Measurements from ENCODE around the gene PCCA. TPM values are rescaled to one million over a fixed set of nuclear protein-coding genes. Genes with fewer than 3 reads are reported as not detected.

PCCA gene
- total and polyA plus RNA-seq, 2 experiments from 2014 or later, result 41.9 to 46.6 TPM

DNA sequence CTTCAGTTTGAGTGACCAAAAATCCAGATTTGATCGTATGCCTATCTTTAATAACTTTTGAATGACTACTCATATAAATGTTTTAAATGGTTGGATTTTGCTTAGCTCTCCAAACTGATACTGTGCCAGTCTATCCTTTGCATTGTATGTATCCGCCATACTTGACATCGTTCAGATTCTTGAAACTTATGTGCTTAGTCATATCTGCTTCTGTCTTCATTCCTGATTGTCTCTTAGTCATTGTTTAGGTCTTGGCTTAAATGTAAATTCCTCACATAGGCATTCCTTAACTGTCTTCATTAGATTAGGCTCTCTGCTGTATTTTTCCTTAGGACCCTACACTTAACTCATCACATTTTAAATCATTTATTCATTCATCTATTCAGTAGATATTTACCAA is 126.0 kb downstream of the PCCA start (continued):
- TF ChIP-seq, protein P1, sequence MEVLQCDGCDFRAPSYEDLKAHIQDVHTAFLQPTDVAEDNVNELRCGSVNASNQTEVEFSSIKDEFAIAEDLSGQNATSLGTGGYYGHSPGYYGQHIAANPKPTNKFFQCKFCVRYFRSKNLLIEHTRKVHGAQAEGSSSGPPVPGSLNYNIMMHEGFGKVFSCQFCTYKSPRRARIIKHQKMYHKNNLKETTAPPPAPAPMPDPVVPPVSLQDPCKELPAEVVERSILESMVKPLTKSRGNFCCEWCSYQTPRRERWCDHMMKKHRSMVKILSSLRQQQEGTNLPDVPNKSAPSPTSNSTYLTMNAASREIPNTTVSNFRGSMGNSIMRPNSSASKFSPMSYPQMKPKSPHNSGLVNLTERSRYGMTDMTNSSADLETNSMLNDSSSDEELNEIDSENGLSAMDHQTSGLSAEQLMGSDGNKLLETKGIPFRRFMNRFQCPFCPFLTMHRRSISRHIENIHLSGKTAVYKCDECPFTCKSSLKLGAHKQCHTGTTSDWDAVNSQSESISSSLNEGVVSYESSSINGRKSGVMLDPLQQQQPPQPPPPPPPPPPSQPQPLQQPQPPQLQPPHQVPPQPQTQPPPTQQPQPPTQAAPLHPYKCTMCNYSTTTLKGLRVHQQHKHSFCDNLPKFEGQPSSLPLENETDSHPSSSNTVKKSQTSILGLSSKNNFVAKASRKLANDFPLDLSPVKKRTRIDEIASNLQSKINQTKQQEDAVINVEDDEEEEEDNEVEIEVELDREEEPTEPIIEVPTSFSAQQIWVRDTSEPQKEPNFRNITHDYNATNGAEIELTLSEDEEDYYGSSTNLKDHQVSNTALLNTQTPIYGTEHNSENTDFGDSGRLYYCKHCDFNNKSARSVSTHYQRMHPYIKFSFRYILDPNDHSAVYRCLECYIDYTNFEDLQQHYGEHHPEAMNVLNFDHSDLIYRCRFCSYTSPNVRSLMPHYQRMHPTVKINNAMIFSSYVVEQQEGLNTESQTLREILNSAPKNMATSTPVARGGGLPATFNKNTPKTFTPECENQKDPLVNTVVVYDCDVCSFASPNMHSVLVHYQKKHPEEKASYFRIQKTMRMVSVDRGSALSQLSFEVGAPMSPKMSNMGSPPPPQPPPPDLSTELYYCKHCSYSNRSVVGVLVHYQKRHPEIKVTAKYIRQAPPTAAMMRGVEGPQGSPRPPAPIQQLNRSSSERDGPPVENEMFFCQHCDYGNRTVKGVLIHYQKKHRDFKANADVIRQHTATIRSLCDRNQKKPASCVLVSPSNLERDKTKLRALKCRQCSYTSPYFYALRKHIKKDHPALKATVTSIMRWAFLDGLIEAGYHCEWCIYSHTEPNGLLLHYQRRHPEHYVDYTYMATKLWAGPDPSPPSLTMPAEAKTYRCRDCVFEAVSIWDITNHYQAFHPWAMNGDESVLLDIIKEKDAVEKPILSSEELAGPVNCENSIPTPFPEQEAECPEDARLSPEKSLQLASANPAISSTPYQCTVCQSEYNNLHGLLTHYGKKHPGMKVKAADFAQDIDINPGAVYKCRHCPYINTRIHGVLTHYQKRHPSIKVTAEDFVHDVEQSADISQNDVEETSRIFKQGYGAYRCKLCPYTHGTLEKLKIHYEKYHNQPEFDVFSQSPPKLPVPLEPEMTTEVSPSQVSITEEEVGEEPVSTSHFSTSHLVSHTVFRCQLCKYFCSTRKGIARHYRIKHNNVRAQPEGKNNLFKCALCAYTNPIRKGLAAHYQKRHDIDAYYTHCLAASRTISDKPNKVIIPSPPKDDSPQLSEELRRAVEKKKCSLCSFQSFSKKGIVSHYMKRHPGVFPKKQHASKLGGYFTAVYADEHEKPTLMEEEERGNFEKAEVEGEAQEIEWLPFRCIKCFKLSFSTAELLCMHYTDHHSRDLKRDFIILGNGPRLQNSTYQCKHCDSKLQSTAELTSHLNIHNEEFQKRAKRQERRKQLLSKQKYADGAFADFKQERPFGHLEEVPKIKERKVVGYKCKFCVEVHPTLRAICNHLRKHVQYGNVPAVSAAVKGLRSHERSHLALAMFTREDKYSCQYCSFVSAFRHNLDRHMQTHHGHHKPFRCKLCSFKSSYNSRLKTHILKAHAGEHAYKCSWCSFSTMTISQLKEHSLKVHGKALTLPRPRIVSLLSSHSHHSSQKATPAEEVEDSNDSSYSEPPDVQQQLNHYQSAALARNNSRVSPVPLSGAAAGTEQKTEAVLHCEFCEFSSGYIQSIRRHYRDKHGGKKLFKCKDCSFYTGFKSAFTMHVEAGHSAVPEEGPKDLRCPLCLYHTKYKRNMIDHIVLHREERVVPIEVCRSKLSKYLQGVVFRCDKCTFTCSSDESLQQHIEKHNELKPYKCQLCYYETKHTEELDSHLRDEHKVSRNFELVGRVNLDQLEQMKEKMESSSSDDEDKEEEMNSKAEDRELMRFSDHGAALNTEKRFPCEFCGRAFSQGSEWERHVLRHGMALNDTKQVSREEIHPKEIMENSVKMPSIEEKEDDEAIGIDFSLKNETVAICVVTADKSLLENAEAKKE (CRISPR knock-in tag; IDR thresholded peaks at IDR 0.05), result no peak
- TF ChIP-seq, protein P2, sequence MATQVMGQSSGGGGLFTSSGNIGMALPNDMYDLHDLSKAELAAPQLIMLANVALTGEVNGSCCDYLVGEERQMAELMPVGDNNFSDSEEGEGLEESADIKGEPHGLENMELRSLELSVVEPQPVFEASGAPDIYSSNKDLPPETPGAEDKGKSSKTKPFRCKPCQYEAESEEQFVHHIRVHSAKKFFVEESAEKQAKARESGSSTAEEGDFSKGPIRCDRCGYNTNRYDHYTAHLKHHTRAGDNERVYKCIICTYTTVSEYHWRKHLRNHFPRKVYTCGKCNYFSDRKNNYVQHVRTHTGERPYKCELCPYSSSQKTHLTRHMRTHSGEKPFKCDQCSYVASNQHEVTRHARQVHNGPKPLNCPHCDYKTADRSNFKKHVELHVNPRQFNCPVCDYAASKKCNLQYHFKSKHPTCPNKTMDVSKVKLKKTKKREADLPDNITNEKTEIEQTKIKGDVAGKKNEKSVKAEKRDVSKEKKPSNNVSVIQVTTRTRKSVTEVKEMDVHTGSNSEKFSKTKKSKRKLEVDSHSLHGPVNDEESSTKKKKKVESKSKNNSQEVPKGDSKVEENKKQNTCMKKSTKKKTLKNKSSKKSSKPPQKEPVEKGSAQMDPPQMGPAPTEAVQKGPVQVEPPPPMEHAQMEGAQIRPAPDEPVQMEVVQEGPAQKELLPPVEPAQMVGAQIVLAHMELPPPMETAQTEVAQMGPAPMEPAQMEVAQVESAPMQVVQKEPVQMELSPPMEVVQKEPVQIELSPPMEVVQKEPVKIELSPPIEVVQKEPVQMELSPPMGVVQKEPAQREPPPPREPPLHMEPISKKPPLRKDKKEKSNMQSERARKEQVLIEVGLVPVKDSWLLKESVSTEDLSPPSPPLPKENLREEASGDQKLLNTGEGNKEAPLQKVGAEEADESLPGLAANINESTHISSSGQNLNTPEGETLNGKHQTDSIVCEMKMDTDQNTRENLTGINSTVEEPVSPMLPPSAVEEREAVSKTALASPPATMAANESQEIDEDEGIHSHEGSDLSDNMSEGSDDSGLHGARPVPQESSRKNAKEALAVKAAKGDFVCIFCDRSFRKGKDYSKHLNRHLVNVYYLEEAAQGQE (IDR thresholded peaks at IDR 0.05; ENCODE audit: unreplicated experiment), result no peak
- TF ChIP-seq ZNF114 (CRISPR knock-in tag; IDR thresholded peaks at IDR 0.05) (no peak), EZH2 (IDR thresholded peaks at IDR 0.05; ENCODE audit: low read depth, unreplicated experiment) (no peak), EZH2phosphoT487 (IDR thresholded peaks at IDR 0.05; ENCODE audit: unreplicated experiment) (no peak), NANOG (IDR thresholded peaks at IDR 0.05; ENCODE audit: borderline replicate concordance) (no peak)

DNA sequence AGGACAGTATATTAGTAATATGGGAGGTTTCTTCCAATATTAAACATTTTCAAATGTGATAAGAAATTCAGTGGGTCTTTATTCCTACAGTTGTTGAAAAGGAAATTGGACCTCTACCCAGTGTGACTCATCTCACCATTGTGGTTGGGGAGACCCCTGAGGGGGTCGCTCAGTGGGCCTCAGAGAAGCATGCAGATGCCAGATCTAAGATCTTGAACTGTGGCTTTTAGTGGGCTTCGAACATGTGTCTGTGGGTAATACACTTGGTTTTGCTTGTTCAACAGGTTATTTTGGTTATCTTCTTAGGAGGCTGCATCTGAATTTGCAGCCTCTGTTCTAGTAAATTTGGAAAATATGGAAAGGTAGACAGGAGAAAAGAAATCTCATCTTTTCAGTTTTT is 132.3 kb downstream of the PCCA start:
- no peak overlapping the region for H3K27ac ChIP-seq (ENCODE audit: low read depth)
- Mint-ChIP-seq H3K9me3 (no peaks in the 10 kb centered on the region), H3K27me3 (ENCODE audit: insufficient read depth, low read depth, poor library complexity) (no peaks in the 10 kb centered on the region), H3K4me1 (peaks cover 23% of the 10 kb centered on the region), H3K36me3 (ENCODE audit: low read depth) (peaks cover 12% of the 10 kb centered on the region), H3K4me3 (no peak overlapping the region), H3K27ac (no peak overlapping the region)
- H3K4me2 ChIP-seq, result no peak overlapping the region
- no peaks in the 10 kb centered on the region for H3K36me3 ChIP-seq (ENCODE audit: insufficient read depth)
- peaks cover 32% of the 10 kb centered on the region for H3K79me2 ChIP-seq (replicated peaks; ENCODE audit: insufficient read depth)
- peaks cover 6% of the 10 kb centered on the region for H3K9me2 ChIP-seq (ENCODE audit: insufficient read depth)
- DNase-seq (ENCODE audit: low spot score) (no peak), ATAC-seq (no peak)
- no peaks in the 10 kb centered on the region for H4K20me1 ChIP-seq (replicated peaks; ENCODE audit: insufficient read depth)
- H2AFZ ChIP-seq, result no peak overlapping the region
- no peaks in the 10 kb centered on the region for H3K27me3 ChIP-seq (ENCODE audit: insufficient read depth)
- H3K4me3 ChIP-seq, result no peak overlapping the region
- peaks cover 6% of the 10 kb centered on the region; the same call in 1 of the 2 replicates for H3F3A ChIP-seq (replicated peaks; ENCODE audit: low read depth)
- H3K4me1 ChIP-seq (ENCODE audit: insufficient read depth), result no peaks in the 10 kb centered on the region
- TF ChIP-seq EZH2phosphoT487 (IDR thresholded peaks at IDR 0.05; ENCODE audit: unreplicated experiment) (no peak), CREB1 (CRISPR knock-in tag; IDR thresholded peaks at IDR 0.05; ENCODE audit: low read depth) (no peak), NANOG (IDR thresholded peaks at IDR 0.05; ENCODE audit: borderline replicate concordance) (no peak), STAT1 (IDR thresholded peaks at IDR 0.05; ENCODE audit: unreplicated experiment) (no peak), CTCF (conservative IDR thresholded peaks at IDR 0.05; ENCODE audit: low read depth in 2 of 2) (no peak), ETS1 (IDR thresholded peaks at IDR 0.05) (no peak), ZNF331 (CRISPR knock-in tag; IDR thresholded peaks at IDR 0.05; ENCODE audit: low read depth) (no peak), JUNB (IDR thresholded peaks at IDR 0.05; ENCODE audit: unreplicated experiment) (no peak), POLR2AphosphoS5 (IDR thresholded peaks at IDR 0.05; ENCODE audit: low read depth) (no peak)

Measured in GM23338 (cell line).